Measurements from ENCODE around the gene USP24.
"Not testable (repeated sequence)": the region's sequence is repeated elsewhere in the genome, so short reads cannot be mapped to it uniquely, and the experiment has no call there.

The USP24 gene

GRCh38 chr1:55049914-55050278 lies 165.3 kb downstream of the USP24 start:
- DNase-seq: no peak

GRCh38 chr1:55049271-55049913 lies 165.8 kb downstream of the USP24 start:
- DNase-seq: no peak

- no peak for DNase-seq
Observed at GRCh38 chr1:55048453-55049270, 166.5 kb downstream of the USP24 start.

- no peak for DNase-seq
Observed at GRCh38 chr1:55047611-55048010, 167.6 kb downstream of the USP24 start.

- no peak for DNase-seq
Observed at GRCh38 chr1:55046871-55047270, 168.3 kb downstream of the USP24 start.

GRCh38 chr1:55045430-55045829 lies 169.7 kb downstream of the USP24 start:
- DNase-seq: no peak

- no peak for DNase-seq
Observed at GRCh38 chr1:55044617-55045397, 170.4 kb downstream of the USP24 start.

GRCh38 chr1:55043726-55044125 lies 171.4 kb downstream of the USP24 start:
- DNase-seq: no peak

- DNase-seq: no peak
Observed at GRCh38 chr1:55043011-55043410, 172.2 kb downstream of the USP24 start.

GRCh38 chr1:55041613-55042012 lies 173.6 kb downstream of the USP24 start:
- DNase-seq: no peak

- no peak for DNase-seq
Observed at GRCh38 chr1:55040933-55041494, 174.2 kb downstream of the USP24 start.

- no peak for DNase-seq
Observed at GRCh38 chr1:55040083-55040932, 174.9 kb downstream of the USP24 start.

- DNase-seq: no peak
Observed at GRCh38 chr1:55039342-55040082, 175.7 kb downstream of the USP24 start, which contains the start of gene PCSK9. TSS of gene PCSK9 (plus strand) at chr1:55039548. CDS start at chr1:55039838, 290 bp downstream.

- DNase-seq: no peak
Observed at GRCh38 chr1:55038974-55039341, 176.2 kb downstream of the USP24 start.

- no peak for DNase-seq
Observed at GRCh38 chr1:55038552-55038838, 176.7 kb downstream of the USP24 start.

- no peak for DNase-seq
Observed at GRCh38 chr1:55037733-55038551, 177.2 kb downstream of the USP24 start.

GRCh38 chr1:55035904-55036303 lies 179.3 kb downstream of the USP24 start:
- DNase-seq: no peak

- no peak for DNase-seq
Observed at GRCh38 chr1:55034476-55035133, 180.6 kb downstream of the USP24 start.

- DNase-seq: no peak
Observed at GRCh38 chr1:55033265-55033614, 181.9 kb downstream of the USP24 start.

GRCh38 chr1:55031098-55031497 lies 184.1 kb downstream of the USP24 start:
- not testable (repeated sequence) for DNase-seq

Data from cortex of kidney (tissue), 1 donor.